ENCODE measurements around the gene ALB.

ALB gene

DNA sequence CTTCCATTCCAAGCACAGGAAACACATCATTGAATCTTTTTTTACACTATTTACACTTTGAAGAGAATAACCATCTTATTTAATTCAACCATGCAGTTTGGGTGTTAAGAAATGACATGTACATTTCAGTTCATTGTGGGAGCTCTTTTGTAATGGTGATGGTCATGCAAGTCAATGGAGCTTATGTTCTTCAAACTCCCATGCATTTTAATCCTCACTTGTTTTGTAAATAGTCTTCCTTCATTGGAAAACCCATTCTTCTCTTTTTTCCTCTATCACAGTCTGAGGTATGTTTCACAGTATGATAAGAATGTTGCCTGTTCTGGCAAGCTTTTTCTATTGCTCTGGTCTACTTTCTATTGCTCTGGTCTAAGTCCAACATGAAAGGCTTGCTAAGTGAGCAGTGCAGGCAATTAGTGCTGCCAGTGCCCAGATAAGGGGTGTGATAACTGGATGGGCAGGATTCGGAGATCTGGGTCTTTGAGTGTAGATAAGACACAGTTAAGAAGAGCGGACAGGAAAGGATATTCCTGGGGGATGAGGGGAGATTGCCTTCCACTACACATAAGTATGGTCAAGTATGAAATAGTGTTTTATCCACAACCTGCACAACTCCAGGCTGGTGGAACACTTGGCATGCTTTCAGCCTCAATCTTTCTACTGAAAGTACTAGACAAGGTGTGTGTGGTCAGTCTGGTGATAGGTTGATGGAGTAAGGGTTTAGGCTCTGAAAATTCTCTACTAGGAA lies 49.0 kb downstream of the ALB start:
- DNase-seq = no peak

DNA sequence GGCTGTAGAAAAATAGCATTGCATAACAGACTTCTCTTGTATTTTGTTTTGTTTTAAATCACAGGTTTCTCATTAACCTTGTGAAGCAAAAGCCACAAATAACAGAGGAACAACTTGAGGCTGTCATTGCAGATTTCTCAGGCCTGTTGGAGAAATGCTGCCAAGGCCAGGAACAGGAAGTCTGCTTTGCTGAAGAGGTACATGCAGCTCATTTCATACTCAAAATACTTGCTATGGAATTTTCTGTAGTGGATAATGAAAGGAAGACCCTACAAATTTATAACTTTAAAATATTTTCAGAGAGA lies 49.6 kb downstream of the ALB start:
- no peak for DNase-seq

DNA sequence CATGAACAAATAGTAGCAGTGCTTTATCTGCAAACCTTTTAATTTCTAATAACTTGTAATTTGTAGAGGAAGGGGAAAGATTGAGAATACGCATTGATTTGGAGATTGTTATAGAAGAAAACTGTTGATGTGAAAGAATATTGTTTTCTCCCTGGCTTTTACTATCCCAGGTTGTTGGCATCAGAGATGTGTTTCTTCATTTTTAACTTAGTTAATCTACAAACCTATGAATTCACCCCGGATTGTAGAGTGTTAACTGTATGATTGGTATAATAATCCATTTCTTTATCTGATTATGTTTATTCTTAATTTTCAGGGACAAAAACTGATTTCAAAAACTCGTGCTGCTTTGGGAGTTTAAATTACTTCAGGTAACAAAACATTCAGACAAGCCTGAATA lies 50.8 kb downstream of the ALB start:
- DNase-seq = no peak

DNA sequence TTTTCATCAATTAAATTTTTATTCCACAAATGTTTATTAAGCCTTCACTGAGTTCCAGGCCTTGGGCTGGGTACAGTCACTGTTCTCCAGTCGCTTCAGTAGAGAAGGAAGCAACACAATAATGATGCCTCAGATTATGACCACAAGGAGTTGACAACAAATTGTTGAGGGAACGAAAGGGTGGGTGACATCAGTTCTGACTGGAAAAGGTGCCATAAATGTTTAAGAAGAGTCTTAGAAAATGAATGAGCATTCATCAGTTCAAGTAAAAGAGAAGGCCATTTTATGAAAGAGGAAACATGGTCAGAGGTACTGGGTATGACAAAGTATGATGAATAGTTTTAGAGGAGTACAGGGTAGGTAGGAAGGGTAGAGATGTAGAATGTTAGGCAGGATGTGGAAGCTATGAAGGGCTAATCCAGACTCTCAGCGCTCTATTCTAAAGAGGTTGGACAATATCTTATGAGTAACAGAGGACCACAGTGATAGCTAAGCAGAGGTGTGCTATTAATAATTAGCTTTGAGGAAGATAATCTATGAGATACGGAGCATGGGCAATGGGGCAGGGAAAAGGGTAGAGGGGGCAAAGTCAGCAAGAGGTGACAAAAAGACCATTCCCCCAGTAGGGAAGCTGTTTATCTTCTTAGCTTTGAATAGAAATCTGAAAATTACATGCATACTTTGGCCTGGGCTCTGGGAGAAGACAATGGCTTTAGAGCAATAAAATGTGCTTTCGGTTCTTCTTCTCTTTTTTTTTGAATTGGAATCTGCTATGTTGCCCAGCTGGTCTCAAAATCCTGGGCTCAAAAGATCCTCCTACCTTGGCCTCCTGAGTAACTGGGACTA lies 52.3 kb downstream of the ALB start:
- no peak for DNase-seq

DNA sequence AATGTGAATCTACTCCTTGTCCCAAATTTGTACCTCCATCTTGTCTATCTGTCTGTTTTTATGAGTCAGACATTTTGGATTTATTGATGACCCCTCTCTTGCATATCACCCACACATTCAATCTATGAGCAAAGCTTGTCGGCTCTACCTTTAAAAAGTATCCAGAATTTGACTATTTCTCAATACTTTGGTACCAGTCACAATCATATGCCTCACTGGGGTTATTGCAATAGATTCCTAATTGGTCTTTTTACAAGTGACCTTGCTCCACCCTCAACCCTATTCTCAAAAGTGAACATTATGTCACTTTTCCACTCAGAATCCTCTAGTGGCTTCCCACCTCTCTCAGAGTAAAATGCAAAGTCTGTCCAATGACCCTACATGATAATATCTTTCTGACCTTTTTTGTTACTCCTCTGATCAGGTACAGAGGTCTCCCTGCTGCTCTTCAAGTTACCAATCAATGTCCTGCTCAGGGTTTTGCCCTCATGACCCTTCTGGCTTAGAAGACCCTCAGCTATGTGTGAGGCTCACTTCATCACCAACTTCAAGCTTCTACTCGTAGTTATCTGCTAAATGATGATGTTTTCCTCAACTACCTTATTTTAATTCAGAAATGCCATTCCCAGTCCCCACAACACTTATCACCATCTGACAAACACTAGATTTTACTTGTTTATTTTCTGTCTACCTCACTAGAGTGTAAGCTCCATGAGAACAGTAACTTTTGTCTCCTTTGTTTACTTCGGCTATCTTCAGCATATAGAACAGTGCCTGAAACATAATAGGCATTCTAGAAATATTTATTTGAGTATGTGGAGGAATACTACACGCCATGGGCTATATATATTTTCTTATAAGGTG lies 54.3 kb downstream of the ALB start:
- no peak for DNase-seq

DNA sequence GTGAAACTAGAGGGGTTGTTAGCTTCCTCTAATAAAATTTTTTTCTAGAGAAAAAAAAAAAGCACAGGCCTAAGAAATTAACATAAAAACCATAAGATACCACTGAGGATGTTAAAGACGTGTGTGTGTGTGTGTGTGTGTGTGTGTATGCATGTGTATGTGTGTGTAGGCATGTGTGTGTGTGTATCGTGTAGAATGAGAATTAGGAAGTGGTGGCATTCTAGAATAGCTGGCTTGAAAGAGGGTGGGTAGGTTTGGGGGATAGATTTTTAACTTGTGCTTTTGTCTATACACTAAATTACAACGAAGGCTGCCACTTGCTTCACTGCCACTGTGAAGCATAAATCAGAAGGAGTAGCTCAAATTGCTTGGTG lies 54.9 kb downstream of the ALB start:
- DNase-seq = no peak

DNA sequence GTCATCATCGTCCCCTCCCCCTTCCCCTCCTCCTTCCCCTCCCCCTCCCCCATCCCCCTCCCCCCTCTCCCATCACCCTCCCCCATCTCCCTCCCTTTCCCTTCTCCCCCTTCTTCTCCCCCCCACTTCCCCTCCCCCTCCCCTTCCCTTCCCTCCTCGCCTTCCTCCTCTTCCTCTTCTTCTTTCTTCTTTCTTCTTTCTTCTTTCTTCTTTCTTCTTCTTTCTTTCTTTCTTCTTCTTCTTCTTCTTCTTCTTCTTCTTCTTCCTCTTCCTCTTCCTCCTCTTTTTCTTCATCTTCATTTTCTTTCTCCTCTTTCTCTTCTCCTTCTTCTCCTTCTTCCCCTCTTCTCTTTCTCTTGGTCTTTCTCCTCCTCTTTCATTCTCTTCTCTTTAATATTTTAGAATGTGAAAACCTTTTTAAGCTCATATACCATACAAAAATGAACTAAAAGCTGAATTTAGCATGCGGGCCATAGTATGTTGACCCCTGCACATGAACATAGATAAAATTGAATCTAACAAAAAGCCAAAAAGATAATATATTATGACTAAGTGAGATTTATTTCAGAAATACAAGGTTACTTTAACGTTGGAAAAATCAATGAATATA lies 56.9 kb downstream of the ALB start:
- DNase-seq = no peak

DNA sequence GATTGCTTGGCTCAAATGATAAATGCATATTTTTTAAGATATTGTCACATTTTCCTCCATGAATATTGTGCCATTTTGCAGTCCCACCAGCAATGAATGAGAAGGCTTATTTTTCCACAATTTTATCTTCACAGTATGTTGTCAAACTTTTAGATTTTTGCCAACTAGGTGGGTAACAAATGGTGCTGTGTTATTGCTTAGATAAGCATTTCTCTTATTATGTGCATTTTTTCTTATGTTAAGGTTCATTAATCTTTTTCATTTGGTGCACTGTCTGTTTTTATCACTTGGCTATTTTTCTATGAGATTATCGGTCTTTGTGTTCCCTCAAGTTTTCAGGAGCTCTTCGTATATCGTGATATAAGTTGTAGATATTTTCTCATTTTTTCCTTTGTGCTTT lies 64.1 kb downstream of the ALB start:
- no peak for DNase-seq

DNA sequence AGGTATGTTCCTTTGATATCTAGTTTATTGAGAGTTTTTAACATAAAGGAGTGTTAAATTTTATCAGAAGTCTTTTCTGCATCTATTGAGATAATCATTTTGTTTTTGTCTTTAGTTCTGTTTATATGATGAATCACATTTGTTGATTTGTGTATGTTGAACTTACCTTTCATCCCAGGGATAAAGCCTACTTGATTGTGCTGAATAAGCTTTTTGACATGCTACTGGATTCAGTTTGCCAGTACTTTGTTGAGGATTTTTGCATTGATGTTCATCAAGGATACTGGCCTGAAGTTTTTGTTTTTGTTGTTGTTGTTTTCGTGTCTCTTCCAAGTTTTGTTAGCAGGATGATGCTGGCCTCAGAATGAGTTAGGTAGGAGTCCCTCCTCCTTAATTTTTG lies 66.6 kb downstream of the ALB start:
- no peak for DNase-seq
